IMR-90 (cell line): ENCODE data around the gene TMEM209.

ENCODE experiments used
- BHLHE40 ChIP-seq: fragments of 150-350 bp; IDR thresholded peaks from 2 replicates; pipeline ENCODE4 v1.6.1; 2016; ENCODE audit warnings: mild to moderate bottlenecking, low read depth, low read length
- CEBPB ChIP-seq: IDR thresholded peaks from 2 replicates; pipeline ENCODE4 v1.6.1; 2012; ENCODE audit warnings: low read depth, low read length, improper control_type of control experiment
- CTCF ChIP-seq: conservative IDR thresholded peaks from 2 replicates; pipeline ENCODE4 v1.5.1; 2012; ENCODE audit warnings: mild to moderate bottlenecking, low read depth, low read length, improper control_type of control experiment
- ELK1 ChIP-seq: fragments of 150-350 bp; IDR thresholded peaks from 2 replicates; pipeline ENCODE4 v1.6.1; 2016; ENCODE audit warnings: low read depth, mild to moderate bottlenecking, low read length, moderate library complexity, borderline replicate concordance
- FOS ChIP-seq: fragments of 150-350 bp; IDR thresholded peaks from 2 replicates; pipeline ENCODE4 v1.6.1; 2016; ENCODE audit warnings: low read depth, low read length
- MAFK ChIP-seq: IDR thresholded peaks from 2 replicates; pipeline ENCODE4 v1.6.1; 2012; ENCODE audit warnings: low read depth, low read length, improper control_type of control experiment
- MAZ ChIP-seq: IDR thresholded peaks from 2 replicates; pipeline ENCODE4 v1.6.1; 2012; ENCODE audit warnings: low read depth, mild to moderate bottlenecking, low read length, improper control_type of control experiment, moderate library complexity, borderline replicate concordance
- MXI1 ChIP-seq: IDR thresholded peaks from 2 replicates; pipeline ENCODE4 v1.6.1; 2012; ENCODE audit warnings: low read depth, mild to moderate bottlenecking, low read length, moderate library complexity, borderline replicate concordance
- POLR2A ChIP-seq: IDR thresholded peaks from 2 replicates; pipeline ENCODE4 v1.6.1; 2012; ENCODE audit warnings: mild to moderate bottlenecking, low read depth, low read length
- SMC3 ChIP-seq: fragments of 150-350 bp; IDR thresholded peaks from 2 replicates; pipeline ENCODE4 v1.6.1; 2016; ENCODE audit warnings: low read depth, mild to moderate bottlenecking, antibody characterized with exemption, low read length, moderate library complexity
- USF2 ChIP-seq: fragments of 150-350 bp; IDR thresholded peaks from 2 replicates; pipeline ENCODE4 v1.6.1; 2017; ENCODE audit warnings: mild to moderate bottlenecking, antibody characterized with exemption, low read length, low read depth

- no peak for TF ChIP-seq CTCF
- no peak for TF ChIP-seq MAFK
- peak; percentile 90 for TF ChIP-seq CEBPB
- no peak for TF ChIP-seq POLR2A
- no peak for TF ChIP-seq BHLHE40
- TF ChIP-seq MXI1 = no peak
- TF ChIP-seq SMC3 = no peak
- no peak for TF ChIP-seq USF2
- no peak for TF ChIP-seq ELK1
- no peak for TF ChIP-seq MAZ
- no peak for TF ChIP-seq FOS
These were observed 2.4 kb upstream of the TMEM209 start, which contains the start of gene SSMEM1 for GRCh38 chr7:130207642-130208041.
